Activated naive CD4-positive, alpha-beta T cell treated with anti-CD3 and anti-CD28 coated beads, Interleukin-2, amount 10 ng/mL, durations not matched to agents 7 days and 5 days (primary cell): ENCODE measurements around the gene DTX2.
"Not testable (repeated sequence)": the region's sequence is repeated elsewhere in the genome, so short reads cannot be mapped to it uniquely, and the experiment has no call there.

Source experiments
- CTCF ChIA-PET: fragments of 350-600 bp; sonication (Branson Sonifier 250); formaldehyde crosslinking; loops from one replicate; lab custom pipeline; 2021; ENCODE audit warnings: antibody characterized with exemption; lab: Charles Lee
- DNase-seq: peaks from one replicate; pipeline ENCODE4 v3.0.0-alpha.2; 2020
- H3K27ac Mint-ChIP-seq: one replicate; pipeline ENCODE4 v1.8.0; 2021; ENCODE audit warnings: mild to moderate bottlenecking, moderate library complexity, mixed read lengths
- H3K27me3 Mint-ChIP-seq: one replicate; pipeline ENCODE4 v1.8.0; 2021; ENCODE audit warnings: mild to moderate bottlenecking, mixed read lengths
- H3K36me3 Mint-ChIP-seq: one replicate; pipeline ENCODE4 v1.8.0; 2021; ENCODE audit warnings: mixed read lengths
- H3K4me1 Mint-ChIP-seq: one replicate; pipeline ENCODE4 v1.8.0; 2021; ENCODE audit warnings: mixed read lengths
- H3K4me3 Mint-ChIP-seq: one replicate; pipeline ENCODE4 v1.8.0; 2021; ENCODE audit warnings: mild to moderate bottlenecking, moderate library complexity, mixed read lengths
- H3K9me3 Mint-ChIP-seq: one replicate; pipeline ENCODE4 v1.8.0; 2021; ENCODE audit warnings: mixed read lengths

DTX2 gene

DNA sequence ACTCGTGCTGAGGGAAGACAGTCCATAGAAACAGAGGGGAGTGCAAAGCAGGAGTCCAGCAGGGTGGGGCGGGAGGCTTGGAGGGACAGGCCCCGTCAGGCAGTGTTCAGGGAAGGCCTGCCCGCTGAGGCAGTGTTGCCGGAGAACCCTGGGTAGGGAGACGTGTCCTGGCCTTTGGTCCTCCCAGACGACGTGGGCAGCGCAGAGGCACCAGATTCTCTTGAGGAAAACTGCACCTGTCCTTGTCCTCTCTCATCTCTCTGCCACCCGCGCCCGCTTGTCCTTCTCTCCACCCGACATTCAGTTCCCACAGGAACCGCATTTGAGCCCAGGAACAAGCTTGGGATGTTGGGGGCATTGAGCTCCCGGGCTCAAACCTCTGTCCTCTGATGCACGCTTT, 34.2 kb downstream of the DTX2 start:
- H3K9me3 Mint-ChIP-seq, H3K27ac Mint-ChIP-seq, H3K27me3 Mint-ChIP-seq, H3K4me1 Mint-ChIP-seq, H3K4me3 Mint-ChIP-seq, CTCF ChIA-PET, H3K36me3 Mint-ChIP-seq, DNase-seq: not testable (repeated sequence)

DNA sequence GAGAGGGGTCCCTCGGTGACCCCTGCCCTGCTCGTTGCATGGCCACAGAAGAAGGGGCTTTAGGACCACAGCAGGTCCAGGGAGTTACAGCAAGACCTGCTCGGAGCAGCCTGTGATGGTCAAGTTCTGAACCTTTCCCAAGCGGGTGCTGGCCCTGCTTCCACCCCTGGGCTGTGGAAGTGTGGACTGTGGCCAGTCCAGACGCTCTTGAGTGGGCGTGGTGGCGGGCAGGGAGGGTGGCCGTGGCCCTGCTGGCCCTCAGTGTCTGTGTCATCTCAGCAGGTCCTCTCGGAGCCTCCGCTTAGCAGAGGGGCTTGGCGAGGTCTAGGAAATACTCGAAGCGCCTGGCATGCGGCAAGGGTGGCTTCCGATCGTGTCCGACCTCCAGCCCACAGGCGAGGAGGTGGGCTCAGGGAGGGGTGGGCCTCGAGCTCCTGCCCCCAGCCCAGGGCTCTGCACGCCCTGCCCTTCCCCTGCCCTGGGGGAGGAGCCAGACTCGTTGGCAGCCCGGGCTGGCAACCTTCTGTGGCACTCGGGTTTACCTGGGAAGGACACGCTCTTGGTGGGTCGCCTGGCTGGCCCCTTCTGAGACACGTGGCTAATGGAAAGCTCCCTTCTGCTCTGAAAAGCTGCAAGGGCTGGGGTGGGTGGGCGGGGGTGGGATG, 36.5 kb downstream of the DTX2 start:
- H3K27me3 Mint-ChIP-seq, H3K4me1 Mint-ChIP-seq, H3K9me3 Mint-ChIP-seq, H3K36me3 Mint-ChIP-seq, H3K27ac Mint-ChIP-seq, CTCF ChIA-PET, DNase-seq, H3K4me3 Mint-ChIP-seq: not testable (repeated sequence)

DNA sequence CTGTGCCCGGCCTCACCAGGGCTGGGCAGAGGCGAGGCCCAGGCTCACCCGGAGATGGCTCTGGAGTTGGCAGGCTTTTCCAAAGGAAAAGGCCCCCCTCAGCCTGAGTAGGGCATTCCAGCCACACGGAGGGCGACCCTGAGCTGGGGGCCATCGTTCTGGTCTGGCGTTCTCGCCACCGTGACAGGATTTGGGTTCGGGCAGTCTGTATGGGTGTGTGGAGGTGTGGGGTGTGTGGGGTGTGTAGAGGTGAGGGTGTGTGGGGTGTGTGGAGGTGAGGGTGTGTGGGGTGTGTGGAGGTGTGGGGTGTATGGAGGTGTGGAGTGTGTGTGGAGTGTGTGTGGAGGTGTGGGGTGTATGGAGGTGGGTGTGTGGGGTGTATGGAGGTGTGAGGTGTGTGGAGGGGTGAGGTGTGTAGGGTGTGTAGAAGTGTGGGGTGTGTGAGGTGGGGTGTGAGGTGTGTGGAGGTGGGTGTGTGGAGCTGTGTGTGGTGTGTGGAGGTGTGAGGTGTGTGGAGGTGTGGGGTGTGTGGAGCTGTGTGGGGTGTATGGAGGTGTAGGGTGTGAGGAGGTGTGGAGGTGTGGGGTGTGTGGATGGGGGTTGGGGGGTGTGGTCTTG, 37.2 kb downstream of the DTX2 start:
- DNase-seq, H3K9me3 Mint-ChIP-seq, H3K4me1 Mint-ChIP-seq, H3K4me3 Mint-ChIP-seq, H3K36me3 Mint-ChIP-seq, H3K27me3 Mint-ChIP-seq, H3K27ac Mint-ChIP-seq, CTCF ChIA-PET: not testable (repeated sequence)

DNA sequence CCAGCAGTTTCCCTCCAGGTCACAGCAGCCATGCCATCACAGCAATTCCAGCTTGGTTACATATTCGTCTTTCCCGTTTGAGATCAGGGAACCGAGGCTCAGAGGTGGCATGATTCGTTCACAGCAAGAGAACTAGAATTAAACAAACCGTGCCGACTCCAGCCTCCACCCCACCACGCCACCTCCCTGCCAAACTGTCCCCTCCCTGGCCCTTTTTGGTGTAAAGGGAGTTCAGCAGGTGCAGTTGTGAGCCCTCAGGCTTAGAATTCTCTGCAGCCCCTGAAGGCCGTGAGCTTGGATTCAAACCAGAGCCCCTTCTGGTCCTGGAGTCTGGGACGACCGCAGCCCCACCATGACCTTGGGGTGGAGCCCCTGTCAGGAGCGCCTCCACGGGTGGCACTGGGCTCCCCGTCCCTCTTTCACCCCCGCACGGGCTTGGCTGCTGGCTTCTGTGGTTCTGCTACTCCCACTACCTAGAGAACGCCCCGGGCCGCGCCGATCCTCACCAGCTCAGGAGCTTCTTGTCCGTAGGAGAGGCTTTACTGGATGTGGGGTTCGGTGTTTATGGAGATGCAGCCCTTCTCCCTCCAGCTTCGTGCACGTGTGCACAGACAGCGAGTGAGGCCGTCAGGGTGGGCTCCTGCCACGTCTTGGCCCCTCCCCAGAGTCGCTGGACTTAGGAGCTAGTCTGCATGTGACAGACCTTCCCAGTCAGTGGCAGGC, 37.9 kb downstream of the DTX2 start:
- H3K27ac Mint-ChIP-seq, result peak overlapping the region; percentile 24
- DNase-seq, H3K27me3 Mint-ChIP-seq: not testable (repeated sequence)

DNA sequence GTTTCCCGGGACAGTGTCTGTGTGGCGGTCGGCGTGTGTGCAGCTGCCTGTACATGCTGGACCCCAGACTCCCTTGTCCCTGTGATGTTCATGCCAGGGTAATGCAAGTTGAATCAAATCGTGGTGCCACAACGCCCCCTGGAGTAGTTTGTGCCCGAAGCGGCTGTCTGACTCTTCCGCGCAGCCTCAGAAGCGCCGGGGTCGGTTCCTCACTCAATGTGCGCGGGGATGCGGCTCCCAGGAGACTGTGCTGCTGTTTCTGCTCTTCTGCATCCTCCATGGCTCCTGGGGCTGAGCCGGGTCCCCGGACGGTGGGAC, 38.4 kb downstream of the DTX2 start:
- DNase-seq, H3K27me3 Mint-ChIP-seq, H3K4me1 Mint-ChIP-seq, H3K9me3 Mint-ChIP-seq, H3K4me3 Mint-ChIP-seq, CTCF ChIA-PET, H3K36me3 Mint-ChIP-seq: not testable (repeated sequence)
- peak overlapping the region; percentile 24 for H3K27ac Mint-ChIP-seq

More for the DNA sequence above, 37.9 kb downstream of the DTX2 start:
- CTCF ChIA-PET, H3K36me3 Mint-ChIP-seq, H3K4me1 Mint-ChIP-seq, H3K4me3 Mint-ChIP-seq, H3K9me3 Mint-ChIP-seq: not testable (repeated sequence)

DNA sequence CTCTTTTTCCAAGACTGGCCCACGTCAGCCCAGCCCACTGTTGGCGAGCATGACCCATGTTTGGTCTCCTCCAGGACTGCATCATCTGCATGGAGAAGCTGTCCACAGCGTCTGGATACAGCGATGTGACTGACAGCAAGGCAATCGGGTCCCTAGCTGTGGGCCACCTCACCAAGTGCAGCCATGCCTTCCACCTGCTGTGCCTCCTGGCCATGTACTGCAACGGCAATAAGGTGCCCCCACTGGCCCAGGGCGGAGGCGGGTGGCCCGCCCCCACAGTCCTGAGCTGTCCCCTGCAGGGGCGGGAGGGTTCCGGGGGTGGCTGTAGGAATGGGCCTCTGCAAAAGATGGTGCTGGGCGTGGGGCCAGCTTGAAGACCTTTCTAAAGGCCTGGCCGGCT, 40.7 kb downstream of the DTX2 start:
- H3K27me3 Mint-ChIP-seq, H3K27ac Mint-ChIP-seq, CTCF ChIA-PET, H3K4me3 Mint-ChIP-seq, H3K36me3 Mint-ChIP-seq, H3K4me1 Mint-ChIP-seq, H3K9me3 Mint-ChIP-seq, DNase-seq: not testable (repeated sequence)

DNA sequence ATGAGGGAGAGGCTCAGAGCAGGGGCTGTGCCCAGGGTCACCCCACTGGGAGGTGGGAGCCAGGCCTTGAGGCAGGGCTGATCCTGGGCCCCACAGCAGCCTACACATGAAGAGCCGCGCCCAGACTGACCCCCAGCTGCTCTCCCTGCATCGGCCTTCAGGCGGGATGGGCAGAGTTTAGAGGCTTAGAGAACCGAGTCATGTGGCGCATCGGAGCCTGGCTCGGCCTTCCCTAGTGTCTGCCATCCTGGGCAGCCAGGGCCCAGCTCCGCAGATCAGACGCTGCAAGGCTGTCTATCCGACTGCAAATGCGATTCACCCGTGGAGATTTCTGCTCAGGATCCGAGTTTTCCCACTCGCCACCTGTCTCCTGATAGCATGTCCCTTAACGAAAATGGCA, 41.3 kb downstream of the DTX2 start:
- DNase-seq, H3K9me3 Mint-ChIP-seq, CTCF ChIA-PET, H3K4me3 Mint-ChIP-seq, H3K27me3 Mint-ChIP-seq, H3K4me1 Mint-ChIP-seq, H3K36me3 Mint-ChIP-seq, H3K27ac Mint-ChIP-seq: not testable (repeated sequence)

DNA sequence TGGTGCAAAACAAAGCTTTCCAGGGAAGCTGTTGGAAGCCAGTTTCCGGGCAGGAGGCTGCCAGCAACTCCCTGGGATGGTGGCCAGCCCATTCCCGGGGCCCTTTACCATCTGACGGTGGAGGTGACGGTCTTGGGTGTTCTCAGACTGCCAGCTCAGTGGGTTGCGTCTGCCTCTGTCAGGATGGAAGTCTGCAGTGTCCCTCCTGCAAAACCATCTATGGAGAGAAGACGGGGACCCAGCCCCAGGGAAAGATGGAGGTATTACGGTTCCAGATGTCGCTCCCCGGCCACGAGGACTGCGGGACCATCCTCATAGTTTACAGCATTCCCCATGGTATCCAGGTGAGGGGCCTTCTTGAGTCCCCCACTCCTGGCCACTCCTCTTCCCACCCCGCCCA, 41.7 kb downstream of the DTX2 start:
- H3K9me3 Mint-ChIP-seq, H3K36me3 Mint-ChIP-seq, H3K27ac Mint-ChIP-seq, H3K4me1 Mint-ChIP-seq, DNase-seq, H3K27me3 Mint-ChIP-seq, CTCF ChIA-PET, H3K4me3 Mint-ChIP-seq: not testable (repeated sequence)

DNA sequence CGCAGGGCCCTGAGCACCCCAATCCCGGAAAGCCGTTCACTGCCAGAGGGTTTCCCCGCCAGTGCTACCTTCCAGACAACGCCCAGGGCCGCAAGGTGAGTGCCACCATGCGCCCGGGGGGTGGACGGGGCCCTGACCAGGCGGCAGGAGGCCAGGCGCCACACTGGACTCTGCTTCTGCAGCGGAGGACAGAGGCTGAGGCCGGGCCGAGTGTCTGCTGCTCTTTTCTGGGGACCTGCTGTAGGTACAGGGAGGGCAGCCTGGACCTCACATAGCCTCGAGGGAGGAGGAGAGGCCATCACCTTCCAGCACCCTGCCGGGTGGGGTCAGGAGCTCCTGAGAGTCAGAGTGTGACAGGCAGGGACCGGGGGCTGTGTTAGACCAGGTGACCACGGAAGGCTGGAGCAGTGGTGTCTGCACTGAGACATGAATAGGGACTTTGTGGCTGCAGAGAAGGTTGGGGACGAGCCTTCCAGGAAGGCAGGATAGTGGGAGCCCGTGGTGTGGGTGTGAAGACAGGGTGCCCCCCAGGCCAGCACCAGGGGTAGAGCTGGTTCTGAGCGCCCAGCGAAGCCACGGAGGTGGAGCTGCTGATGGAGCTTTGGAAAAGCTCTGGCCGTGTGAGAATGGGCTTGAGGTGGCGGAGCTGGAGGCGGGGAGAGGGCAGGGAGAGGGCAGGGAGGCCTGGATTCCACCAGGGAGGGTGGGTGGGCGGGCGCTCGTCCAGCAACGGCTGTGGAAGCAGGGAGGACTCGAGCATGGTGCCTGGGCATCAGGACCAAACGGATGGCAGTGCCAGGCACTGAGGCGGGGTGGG, 43.0 kb downstream of the DTX2 start:
- peak overlapping the region; percentile 69 for H3K27ac Mint-ChIP-seq
- H3K36me3 Mint-ChIP-seq, H3K27me3 Mint-ChIP-seq, CTCF ChIA-PET, H3K9me3 Mint-ChIP-seq, DNase-seq, H3K4me1 Mint-ChIP-seq, H3K4me3 Mint-ChIP-seq: not testable (repeated sequence)

DNA sequence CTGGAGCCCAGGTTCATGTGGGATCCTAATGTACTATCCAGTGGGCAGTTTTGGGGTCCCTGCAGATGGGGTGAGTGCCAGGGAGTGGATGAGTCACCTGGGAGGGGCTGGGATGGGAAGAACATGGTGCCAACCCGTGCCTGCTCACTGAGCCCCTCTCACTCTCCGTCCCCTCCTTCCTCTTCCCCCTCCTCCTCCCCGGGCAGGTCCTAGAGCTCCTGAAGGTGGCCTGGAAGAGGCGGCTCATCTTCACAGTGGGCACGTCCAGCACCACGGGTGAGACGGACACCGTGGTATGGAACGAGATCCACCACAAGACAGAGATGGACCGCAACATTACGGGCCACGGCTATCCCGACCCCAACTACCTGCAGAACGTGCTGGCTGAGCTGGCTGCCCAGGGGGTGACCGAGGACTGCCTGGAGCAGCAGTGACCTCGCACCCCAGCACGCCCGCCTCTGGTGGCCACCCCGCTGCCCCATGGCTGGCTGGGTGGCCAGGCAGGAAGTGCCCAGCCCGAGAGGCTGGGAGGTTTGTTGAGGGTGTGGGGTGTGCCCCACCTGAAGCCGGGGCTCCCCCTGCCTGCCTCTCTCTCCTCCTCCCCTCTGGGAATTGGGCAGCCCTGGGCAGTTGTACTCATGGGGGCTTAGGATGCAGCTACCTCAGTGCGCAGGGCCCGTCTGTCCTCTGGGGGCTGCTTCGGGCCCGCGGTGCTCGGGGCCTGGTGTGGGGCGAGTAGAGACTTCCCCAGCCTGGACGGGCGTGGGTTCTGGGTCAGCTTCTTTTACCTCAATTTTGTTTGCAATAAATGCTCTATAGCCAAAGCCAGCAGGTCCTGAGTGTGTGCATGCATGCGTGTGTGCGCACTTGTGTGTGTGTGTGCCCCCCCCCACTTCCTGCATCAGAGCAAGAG, 43.9 kb downstream of the DTX2 start:
- no peaks in the 10 kb centered on the region for H3K27me3 Mint-ChIP-seq

DNA sequence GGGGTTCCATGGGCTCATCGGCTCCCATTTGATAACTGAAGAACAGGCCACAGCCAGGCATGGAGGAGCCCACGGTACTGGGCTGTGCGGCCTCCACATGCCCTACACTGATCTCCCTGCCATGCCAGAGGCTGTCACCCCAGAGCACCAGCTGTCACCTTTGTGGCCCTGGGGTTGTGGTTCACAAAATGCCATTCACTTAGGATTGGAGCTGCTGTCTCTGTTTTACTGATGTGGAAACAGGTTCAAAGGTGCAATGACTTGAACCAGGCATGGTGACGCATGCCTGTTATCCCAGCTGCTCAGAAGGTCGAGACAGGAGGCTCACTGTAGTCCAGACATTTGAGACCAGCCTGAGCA, 44.6 kb downstream of the DTX2 start:
- Mint-ChIP-seq H3K27ac (no peak overlapping the region), H3K27me3 (no peaks in the 10 kb centered on the region), H3K36me3 (peaks cover 7% of the 10 kb centered on the region), H3K4me1 (peaks cover 5% of the 10 kb centered on the region), H3K9me3 (no peaks in the 10 kb centered on the region), H3K4me3 (no peak overlapping the region)
- CTCF ChIA-PET, result no interaction called here
- DNase-seq, result no peak

More for the DNA sequence above, 43.9 kb downstream of the DTX2 start:
- Mint-ChIP-seq H3K4me3 (no peak overlapping the region), H3K4me1 (peaks cover 5% of the 10 kb centered on the region), H3K36me3 (peaks cover 7% of the 10 kb centered on the region), H3K9me3 (no peaks in the 10 kb centered on the region), H3K27ac (no peak overlapping the region)
- no peak for DNase-seq
- CTCF ChIA-PET, result no interaction called here

DNA sequence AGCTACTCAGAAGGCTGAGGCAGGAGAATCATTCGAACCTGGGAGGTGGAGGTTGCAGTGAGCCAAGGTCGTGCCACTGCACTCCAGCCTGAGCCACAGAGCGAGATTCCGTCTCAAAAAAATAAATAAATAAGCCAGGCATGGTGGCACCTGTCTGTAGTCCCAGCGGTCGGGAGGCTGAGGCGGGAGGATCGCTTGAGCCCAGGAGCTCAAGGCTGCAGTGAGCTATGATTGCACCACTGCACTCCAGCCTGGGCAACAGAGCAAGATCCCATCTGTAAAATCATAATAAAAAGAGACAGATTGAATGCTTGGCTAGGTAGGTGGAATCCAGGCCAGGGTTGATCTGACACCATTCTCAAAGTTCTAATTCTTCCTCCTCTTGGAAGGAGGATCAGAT, 45.1 kb downstream of the DTX2 start:
- H3K4me1 Mint-ChIP-seq, H3K36me3 Mint-ChIP-seq, H3K27me3 Mint-ChIP-seq, CTCF ChIA-PET, DNase-seq, H3K4me3 Mint-ChIP-seq, H3K9me3 Mint-ChIP-seq: not testable (repeated sequence)
- H3K27ac Mint-ChIP-seq, result peak overlapping the region; percentile 26

DNA sequence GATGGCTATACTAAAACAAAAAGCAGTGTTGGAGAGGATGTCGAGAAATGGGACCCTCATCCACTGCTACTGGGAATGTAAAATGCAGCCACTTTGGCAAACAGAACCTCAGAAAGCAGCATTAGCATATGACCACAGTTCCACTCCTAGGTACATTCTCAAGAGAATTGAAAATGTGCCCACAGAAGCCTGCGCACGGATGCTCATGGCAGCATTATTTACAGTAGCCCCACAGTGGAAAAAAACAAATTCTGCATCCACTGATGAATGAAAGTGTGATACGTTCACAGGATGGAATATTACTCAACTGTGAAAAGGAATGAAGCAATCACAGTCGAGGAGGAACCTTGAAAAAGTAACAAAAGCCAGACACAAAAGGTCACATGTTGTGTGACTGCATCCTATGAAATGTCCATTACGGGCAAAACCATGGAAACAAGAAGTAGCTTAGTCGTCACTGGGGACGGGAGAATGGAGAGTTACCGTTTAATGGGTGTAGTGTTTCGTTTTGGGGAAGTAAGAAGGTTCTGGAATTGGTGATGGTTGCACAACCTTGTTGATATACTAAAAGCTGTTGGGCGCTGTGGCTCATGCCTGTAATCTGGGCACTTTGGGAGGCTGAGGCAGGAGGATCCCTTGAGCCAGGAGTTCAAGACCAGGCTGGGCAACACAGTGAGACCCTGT, 46.4 kb downstream of the DTX2 start:
- Mint-ChIP-seq H3K27ac (no peak overlapping the region), H3K4me1 (peaks cover 5% of the 10 kb centered on the region), H3K27me3 (no peaks in the 10 kb centered on the region), H3K36me3 (peaks cover 3% of the 10 kb centered on the region), H3K9me3 (no peaks in the 10 kb centered on the region), H3K4me3 (no peak overlapping the region)
- CTCF ChIA-PET, result no interaction called here
- no peak for DNase-seq
